ENCODE data around the gene ARAP2. TPM values are rescaled to one million over a fixed set of nuclear protein-coding genes. Genes with fewer than 3 reads are reported as not detected.

Gene ARAP2
- total and polyA plus RNA-seq, 9 donors: 0.76 to 77.3 (median 5.9) TPM

DNA sequence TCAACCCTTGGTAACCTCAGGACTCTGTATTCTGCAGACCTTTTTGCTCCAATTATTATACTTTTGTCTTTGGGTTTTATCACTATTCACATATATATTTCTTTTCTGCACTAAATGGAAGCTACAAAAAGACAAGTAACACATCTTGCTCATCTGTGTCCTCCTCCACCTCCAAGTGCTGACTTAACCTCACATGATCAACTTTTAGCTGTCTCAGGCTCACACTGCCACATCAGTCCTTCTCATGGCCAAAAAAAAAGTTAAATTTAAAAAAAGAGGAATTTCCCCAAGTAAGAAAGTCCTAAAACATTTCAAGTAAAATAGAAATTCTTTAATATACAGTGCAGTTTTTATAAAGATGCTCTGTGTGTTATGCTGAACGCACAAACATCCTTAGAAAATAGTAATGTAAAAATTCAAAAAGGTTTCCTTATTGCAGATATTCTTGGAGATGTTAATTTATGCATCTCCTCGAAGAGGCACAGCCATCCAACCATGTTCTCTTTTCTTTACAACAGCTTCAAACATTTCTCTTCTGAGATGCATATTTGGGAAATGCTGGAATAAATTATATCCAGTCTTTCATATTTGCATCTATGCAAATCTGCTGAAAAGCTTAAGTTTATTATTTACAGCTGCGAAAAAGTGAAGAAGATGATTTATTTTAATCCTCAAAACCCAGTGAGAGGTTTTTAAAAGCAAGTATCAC lies 37.6 kb downstream of the ARAP2 start:
- TF ChIP-seq POLR2A (IDR thresholded peaks at IDR 0.05) (no peak), EP300 (IDR thresholded peaks at IDR 0.05) (no peak)
- TF ChIP-seq, protein P1, sequence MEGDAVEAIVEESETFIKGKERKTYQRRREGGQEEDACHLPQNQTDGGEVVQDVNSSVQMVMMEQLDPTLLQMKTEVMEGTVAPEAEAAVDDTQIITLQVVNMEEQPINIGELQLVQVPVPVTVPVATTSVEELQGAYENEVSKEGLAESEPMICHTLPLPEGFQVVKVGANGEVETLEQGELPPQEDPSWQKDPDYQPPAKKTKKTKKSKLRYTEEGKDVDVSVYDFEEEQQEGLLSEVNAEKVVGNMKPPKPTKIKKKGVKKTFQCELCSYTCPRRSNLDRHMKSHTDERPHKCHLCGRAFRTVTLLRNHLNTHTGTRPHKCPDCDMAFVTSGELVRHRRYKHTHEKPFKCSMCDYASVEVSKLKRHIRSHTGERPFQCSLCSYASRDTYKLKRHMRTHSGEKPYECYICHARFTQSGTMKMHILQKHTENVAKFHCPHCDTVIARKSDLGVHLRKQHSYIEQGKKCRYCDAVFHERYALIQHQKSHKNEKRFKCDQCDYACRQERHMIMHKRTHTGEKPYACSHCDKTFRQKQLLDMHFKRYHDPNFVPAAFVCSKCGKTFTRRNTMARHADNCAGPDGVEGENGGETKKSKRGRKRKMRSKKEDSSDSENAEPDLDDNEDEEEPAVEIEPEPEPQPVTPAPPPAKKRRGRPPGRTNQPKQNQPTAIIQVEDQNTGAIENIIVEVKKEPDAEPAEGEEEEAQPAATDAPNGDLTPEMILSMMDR (IDR thresholded peaks at IDR 0.05): no peak
- whole genome bisulfite sequencing, 3 donors: 77 to 83% (median 81%) methylated on average over 3 of the region's 3 CpGs
- intact Hi-C loops (cut with DNase I): no loop called here
- DNase-seq: no peak
- Histone ChIP-seq H3K27me3 (no peaks in the 10 kb centered on the region), H3K4me1 (ENCODE audit: insufficient read depth) (no peaks in the 10 kb centered on the region), H3K27ac (no peak overlapping the region), H3K4me3 (no peak overlapping the region), H3K36me3 (no peaks in the 10 kb centered on the region), H3K9me3 (no peaks in the 10 kb centered on the region)

DNA sequence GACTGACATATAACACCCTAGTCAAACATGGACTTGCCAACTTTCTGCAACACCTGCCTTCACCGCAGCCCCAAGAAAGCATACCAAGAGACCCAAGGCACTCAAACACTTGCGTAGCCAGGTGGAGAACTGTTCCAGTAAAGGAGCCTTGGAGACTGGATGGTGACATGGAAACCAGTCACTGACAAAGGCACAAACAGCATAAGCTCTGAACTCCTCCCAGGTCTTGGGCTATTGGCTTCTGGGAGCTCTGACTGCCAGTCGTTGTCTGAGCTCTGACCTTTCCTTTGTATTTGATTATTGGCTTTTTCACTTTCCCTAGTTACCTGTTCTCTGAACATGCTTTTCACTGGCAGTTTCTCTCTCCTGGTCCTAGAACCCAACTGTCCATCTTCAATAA lies 38.3 kb downstream of the ARAP2 start:
- Histone ChIP-seq H3K4me3 (no peak overlapping the region), H3K27ac (no peak overlapping the region), H3K36me3 (no peaks in the 10 kb centered on the region), H3K4me1 (ENCODE audit: insufficient read depth) (no peaks in the 10 kb centered on the region), H3K9me3 (no peaks in the 10 kb centered on the region), H3K27me3 (no peaks in the 10 kb centered on the region)
- DNase-seq: no peak
- intact Hi-C loops (cut with DNase I): no loop called here
- TF ChIP-seq POLR2A (IDR thresholded peaks at IDR 0.05) (no peak), EP300 (IDR thresholded peaks at IDR 0.05) (no peak)
- TF ChIP-seq, protein P1 (IDR thresholded peaks at IDR 0.05): no peak
- 90 to 95% (median 92%) methylated on average over 3 of the region's 3 CpGs for WGBS, 3 donors

DNA sequence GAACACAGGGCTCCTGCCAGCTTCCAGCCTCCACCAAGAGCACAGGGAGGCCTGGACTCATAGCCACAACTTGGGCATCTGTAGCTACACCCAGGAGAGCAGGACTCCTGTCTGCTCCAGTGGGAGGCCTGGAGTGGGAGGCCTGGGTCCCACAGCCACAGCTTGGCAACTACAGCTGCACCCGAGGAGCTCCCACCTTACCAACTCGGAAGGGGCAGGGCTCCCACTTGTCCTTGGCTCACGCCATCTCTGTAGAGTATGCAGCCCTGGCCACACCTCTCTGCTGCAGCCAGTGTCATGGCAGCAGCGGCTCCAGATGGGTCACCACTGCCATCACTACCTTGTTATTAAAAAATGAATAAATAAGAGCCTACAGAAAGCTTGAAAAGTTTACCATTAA lies 45.5 kb downstream of the ARAP2 start:
- TF ChIP-seq, protein P1 (IDR thresholded peaks at IDR 0.05): no peak
- no peak for TF ChIP-seq POLR2A (IDR thresholded peaks at IDR 0.05)
- TF ChIP-seq EP300 (IDR thresholded peaks at IDR 0.05): no peak
- no peaks in the 10 kb centered on the region for H3K4me1 ChIP-seq (ENCODE audit: insufficient read depth)
- H3K9me3 ChIP-seq: no peaks in the 10 kb centered on the region
- no peak overlapping the region for H3K4me3 ChIP-seq
- no peaks in the 10 kb centered on the region for H3K27me3 ChIP-seq
- H3K36me3 ChIP-seq: no peaks in the 10 kb centered on the region
- DNase-seq: no peak
- 87 to 94% (median 89%) methylated on average over 4 of the region's 4 CpGs for WGBS, 3 donors
- H3K27ac ChIP-seq: no peak overlapping the region
- intact Hi-C loops (cut with DNase I): no loop called here

DNA sequence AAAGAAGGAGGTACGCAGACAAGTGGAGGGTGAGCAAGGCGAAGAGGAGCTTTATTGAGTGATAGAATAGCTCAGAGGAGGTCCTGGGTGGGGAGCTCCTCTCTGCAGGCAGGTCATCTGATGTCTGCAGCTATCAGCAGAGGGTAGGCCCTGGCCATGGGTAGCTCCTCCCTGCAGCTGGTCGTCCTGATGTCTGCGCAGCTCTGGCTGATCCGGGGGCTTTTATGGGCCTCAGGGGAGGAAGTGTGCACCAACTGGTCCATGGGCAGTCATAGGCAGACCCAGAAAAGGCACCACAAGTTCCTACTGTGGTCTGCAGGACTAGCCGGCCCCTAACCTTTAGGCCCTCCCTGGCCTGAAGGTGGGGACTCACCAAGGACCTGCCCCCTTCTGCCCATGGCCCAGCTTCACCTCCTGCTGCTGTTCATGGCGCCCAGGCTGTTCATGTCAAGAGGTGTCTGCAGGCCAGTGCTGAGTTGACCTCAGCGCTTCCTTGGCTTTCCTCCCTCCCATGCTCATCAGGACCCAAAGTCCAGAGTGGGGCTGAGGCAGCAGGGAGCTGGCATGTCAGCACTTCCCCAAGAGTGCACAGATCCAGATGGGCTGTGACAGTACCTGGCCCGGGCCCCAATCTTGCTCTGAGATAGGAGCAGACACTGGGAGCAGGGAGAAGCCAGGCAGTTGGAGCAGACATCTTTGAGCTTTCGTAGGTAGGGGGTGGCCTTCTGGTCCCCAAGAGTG lies 46.1 kb downstream of the ARAP2 start:
- Histone ChIP-seq H3K27me3 (no peaks in the 10 kb centered on the region), H3K27ac (no peak overlapping the region), H3K36me3 (no peaks in the 10 kb centered on the region), H3K4me1 (ENCODE audit: insufficient read depth) (no peaks in the 10 kb centered on the region), H3K4me3 (no peak overlapping the region), H3K9me3 (no peaks in the 10 kb centered on the region)
- TF ChIP-seq EP300 (IDR thresholded peaks at IDR 0.05) (no peak), POLR2A (IDR thresholded peaks at IDR 0.05) (no peak)
- TF ChIP-seq, protein P1 (IDR thresholded peaks at IDR 0.05): no peak
- intact Hi-C loops (cut with DNase I): no loop called here
- DNase-seq: no peak
- WGBS, 3 donors: 89 to 91% (median 89%) methylated on average over 10 of the region's 10 CpGs
